HG02884 (cell line): Measurements from ENCODE around the gene GLDN.

Experiments
- ATAC-seq: cut with Tn5 transposase; IDR thresholded peaks from one replicate; pipeline ENCODE4 v1.9.1; 2021; ENCODE audit warnings: mild to moderate bottlenecking, moderate library complexity; ENCODE audit not compliant: unreplicated experiment

GLDN gene

DNA sequence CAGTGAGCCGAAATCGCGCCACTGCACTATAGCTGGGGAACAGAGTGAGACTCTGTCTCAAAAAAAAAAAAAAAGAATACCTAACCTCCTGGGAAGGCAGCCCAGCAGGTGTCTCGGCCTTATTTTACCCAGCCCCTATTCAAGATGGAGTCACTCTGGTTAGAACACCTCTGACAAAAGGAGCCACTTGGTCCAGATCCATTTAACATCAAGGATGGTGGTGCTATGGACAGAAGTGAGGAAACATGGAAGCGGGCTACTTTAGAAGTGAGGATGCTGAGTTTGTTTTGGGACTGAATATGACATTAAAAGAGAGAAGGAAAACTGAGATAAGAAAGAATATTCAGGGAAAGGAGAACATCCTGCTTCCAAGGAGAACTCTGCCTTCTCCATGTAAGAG lies 14.7 kb downstream of the GLDN start:
- ATAC-seq: no peak

GRCh38 chr15:51356983-51357382 lies 15.5 kb downstream of the GLDN start:
- no peak for ATAC-seq

DNA sequence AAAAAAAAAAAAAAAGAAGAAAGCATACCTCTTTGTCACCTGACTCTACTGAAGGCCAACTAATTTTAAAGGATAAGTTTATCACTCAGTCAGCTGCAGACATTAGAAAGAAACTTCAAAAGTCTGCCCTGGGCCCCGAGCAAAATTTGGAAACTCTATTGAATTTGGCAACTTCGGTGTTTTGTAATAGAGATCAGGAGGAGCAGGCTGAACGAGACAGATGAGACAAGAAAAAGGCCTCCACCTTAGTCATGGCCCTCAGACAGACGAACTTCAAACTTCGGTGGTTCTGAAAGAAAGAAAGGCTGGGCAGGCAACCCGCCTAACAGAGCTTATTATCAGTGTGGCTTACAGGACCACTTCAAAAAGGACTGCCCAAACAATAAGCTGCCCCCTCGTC lies 18.5 kb downstream of the GLDN start:
- ATAC-seq: no peak

GRCh38 chr15:51363383-51363782 lies 21.9 kb downstream of the GLDN start:
- ATAC-seq: no peak

DNA sequence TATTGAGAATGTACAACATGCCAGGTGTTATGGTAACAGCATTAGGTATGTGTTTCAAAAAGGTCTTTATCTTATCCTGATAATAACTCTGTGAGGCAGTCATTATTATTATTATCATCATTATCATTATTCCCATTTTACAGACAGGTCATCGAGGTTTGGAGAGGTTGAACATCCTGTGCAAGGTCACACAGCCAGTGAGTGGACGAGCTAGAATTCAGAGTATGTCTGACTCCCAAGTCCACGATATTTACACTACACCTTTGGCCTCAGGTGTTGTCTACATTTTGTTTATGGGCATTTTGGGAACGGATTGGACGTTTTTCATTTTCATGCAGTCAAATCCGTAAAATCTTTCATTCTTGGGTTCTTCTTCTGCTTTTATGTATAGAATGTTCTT lies 24.0 kb downstream of the GLDN start:
- no peak for ATAC-seq

GRCh38 chr15:51366071-51366470 lies 24.6 kb downstream of the GLDN start:
- no peak for ATAC-seq

DNA sequence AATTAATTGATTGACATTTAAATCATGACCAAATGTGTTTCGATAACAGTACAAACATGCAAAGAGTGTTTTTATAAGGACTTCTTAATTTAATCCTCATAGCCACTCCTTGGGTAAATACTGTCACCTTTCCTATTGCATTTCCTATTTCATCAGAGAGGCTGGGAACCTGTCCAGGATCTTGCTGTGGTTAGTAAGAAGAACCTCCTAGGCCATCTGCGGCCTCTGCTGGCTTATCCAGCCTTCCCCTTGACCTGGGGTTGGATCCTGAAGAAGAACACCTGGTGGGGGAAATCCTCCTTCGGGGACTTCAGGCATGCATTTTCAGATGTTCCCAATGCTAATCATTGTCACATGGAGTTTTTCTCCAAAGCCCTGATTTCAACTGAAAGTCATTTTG lies 25.5 kb downstream of the GLDN start:
- no peak for ATAC-seq

DNA sequence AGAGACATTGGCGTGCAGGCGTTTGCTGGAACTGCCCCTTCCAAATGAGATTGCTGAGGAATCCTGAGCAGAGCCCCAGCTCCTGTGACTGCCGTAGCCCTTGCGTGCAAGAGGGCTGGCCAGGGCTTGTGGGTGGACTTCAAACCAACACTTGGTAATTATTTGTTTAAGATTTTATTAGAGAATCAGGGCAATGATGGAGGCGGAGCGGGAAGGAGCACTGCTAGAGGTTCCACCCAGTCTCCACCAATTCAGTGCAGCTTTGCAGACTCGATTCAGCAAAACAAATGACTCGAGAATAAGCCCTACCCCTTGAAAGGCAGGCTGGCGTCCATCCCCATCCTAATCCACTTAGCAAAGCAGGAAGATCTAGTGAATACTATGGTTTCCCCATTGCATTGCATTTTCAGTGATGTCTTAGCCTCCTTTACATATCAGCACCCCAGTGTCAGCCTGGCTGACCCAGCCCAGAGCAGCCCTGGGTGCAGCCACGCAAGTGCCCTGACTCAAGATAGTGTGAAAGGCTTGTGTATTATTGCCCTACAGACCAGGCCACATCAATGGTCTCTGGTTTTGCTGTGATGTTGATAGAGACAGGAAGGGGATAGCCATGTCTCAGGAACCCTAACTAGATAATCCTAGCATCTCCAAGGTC lies 26.0 kb downstream of the GLDN start:
- ATAC-seq: no peak

GRCh38 chr15:51368307-51368706 lies 26.9 kb downstream of the GLDN start:
- no peak for ATAC-seq

DNA sequence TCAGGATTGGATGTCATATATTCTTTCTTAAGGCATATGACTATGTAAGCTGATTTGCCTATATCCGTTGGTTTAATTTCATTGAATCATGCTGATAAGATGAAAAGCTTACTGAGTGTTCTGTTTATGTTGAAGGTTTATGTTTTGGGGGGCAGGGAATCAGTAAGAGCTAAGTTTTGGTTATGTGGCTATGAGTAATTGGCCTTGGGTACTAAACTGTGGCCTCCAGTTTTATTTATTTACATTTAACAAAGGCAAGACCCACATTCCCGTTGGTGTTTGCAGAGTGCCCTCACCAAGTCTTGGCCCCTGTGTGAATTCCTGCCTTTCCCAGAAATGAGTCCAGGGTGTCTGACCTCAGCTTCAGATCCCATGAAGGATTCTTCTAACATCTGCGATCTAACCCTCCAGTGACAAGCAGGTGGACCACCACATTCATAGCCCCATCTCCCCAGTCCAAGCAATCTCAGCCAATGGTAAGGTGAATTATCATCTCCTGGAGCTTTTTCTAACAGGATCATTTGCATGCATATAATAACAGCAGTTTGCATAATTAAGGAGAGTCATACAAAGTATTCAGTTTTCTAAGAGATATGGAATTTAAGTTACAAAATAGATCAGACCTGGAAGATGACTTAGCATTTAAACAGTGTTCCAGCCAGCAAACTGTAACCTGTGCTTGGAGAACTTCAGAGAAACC lies 27.4 kb downstream of the GLDN start:
- no peak for ATAC-seq

- no peak for ATAC-seq
These were observed 28.0 kb downstream of the GLDN start for GRCh38 chr15:51369451-51369761.

DNA sequence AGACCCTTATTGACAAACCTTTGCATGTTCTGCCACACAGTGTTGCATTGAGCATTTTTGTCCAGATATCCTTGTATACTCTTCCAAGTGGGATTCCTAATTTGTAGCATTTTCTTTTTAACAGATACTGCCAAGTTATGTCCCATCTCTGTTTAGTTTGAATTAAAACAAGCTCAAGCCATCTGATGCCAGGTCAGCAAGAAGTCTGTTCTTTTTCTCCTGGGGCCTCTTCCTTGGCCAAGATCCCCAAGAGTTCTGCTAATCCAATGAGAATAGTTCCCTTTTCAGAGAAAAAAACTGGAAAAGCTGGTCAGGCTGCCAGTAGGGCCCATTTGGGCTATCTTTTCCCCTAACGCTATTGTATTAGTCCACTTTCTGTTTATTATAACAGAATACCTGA lies 29.8 kb downstream of the GLDN start:
- ATAC-seq: no peak

- no peak for ATAC-seq
These were observed 32.7 kb downstream of the GLDN start for GRCh38 chr15:51374131-51374530.

GRCh38 chr15:51375966-51376640 lies 34.6 kb downstream of the GLDN start:
- ATAC-seq: no peak

DNA sequence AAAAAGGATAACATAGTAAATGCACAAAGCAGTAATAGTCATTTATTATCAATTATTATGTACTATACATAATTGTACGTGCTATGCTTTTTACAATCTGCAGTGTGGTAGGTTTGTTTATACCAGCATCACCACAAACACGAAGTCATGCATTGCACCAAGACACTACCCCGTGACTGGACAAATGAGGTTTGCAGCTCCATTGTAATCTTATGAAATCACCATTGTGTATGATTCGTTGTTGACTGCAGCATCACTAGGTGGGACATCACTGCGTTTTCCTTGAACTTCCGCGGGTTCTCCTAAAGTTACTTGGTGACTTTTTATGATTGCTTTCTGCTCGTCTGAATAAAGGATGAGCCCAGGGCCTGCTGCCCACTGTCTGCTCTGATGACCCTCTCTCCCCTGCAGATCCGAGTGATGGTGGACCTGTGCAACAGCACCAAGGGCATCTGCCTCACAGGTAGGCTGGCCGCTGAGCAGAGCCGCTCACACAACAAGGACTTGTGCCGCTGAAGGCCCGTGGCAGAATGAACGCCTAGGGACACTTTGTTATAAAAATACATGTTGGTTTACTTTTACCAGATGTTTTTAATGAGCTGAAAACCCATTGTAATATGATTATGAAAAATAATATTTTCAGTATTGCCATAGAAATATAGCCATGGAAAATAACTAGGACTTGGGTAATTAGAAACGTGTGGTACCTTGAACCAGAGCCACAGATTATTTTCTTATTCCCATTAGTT lies 35.8 kb downstream of the GLDN start:
- ATAC-seq: no peak

GRCh38 chr15:51378406-51378805 lies 37.0 kb downstream of the GLDN start:
- no peak for ATAC-seq

- no peak for ATAC-seq
These were observed 37.9 kb downstream of the GLDN start for GRCh38 chr15:51379390-51379789.

DNA sequence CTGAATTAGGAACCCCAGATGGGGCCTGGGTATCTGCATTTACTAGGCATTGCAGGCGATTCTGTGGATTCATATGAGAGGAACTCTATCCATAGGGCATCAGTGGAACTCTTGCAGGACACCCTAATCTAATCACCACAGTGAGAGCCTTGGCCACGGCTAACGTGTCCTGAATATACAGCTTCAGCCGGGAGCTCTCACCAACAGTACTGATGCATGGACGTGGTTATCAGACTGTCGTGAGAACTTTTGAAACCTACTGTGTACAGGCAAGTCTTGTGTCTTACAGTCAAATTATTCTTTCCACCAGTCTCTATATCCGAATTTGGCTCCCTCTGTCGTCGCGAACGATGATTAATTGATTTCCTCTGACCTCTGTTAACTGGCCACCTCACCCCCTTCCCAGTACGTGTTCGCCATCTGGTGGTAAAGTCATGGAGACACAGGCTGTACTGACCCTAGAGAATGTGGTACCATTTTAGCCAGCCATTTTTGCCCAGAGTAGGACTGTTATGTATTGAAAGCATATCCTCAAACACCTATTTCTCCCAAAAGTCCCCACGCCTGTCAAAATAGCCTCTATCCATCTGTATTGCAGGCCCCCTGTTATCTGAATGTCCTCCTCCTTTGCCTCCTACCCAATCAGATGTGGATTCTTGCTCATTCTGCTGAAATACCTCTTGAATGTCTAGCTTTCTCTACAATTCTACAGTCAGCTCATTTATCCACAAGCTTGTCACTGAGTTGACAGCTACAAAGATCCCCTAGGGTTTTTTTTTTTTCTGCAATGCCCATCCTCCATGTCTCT lies 39.7 kb downstream of the GLDN start:
- peak; percentile 74 for ATAC-seq

- no peak for ATAC-seq
These were observed 41.3 kb downstream of the GLDN start for GRCh38 chr15:51382787-51383186.

DNA sequence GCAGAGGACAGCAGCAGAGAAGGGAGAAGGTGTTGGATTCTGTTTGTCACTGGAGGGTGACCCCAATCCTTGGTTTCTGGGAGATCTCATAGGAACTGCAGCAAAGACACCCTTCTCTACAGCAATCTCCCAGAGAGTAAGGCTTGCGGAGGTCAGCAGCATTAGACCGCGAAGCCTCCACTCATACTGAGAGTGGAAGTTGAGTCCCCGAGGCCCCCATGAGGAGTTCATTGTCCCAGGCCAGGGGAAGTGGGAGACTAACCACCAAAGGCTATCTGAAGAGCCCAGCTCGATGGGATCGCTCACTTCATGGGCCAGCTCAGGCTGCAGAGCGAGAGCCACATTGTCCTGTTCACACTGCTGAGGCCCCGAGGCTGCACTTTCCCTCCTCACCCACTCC lies 44.6 kb downstream of the GLDN start:
- ATAC-seq: no peak

DNA sequence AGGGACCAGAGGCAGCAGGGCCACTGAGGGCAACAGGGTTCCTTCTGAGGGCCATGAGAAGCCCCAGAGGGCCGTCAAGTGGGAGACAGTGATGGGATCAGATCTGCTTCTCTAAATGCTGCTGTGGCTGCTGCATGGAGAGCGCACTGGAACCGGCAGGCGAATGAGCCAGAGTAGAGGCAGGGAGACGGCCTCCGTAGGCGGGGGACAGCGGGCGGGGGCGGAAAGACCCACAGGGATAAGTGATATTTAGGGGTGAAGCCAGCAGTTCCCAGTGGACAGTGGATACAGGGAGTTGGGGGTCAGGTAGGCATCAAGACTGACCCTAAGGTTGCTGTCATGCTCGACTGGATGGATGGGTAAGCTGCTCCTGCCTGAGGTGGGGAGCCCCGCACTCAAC lies 45.0 kb downstream of the GLDN start:
- ATAC-seq: no peak
